Measurements from ENCODE around the gene KCNMA1.

KCNMA1 gene

DNA sequence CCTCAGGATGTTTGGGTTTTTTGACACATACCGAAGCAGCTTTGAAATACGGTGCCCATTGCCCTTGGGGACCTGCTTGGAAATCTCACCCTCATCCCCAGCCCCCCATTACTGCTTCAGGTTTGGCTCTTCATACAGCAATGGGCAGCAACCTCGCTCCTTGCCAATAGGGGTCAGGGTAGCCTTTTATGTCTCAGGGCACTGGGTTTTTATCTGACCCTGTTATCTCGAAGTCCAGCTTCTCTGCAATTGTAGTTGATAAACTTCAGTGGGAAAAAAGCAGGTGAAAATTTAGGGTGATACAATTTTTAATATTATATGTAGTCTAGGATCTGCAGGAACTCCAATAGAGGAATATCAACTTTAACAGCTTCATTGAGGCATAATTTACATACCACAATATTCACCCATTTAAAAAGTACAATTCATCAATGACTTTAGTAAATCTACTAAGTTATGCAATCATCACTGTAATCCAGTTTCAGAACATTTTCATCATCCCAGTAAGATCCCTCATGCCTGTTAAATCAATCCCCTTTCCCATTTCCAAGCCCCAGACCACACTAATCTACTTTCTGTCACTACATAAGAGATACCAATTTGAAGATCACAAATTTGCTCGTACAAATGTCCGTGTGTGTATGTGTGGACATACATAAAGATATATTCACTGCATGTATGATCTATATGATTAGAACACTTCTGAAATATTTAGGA lies 386.2 kb downstream of the KCNMA1 start:
- Histone ChIP-seq H3K27me3 (ENCODE audit: control insufficient read depth, insufficient read depth, low read length) (no peaks in the 10 kb centered on the region), H3K36me3 (ENCODE audit: control insufficient read depth, low read depth, low read length) (no peaks in the 10 kb centered on the region), H3K9me3 (ENCODE audit: control insufficient read depth, low read depth, low read length) (no peaks in the 10 kb centered on the region), H3K27ac (ENCODE audit: low read length) (no peak overlapping the region), H3K9ac (ENCODE audit: low read length) (no peak overlapping the region), H3K4me3 (ENCODE audit: low read length) (no peak overlapping the region), H3K4me1 (ENCODE audit: control insufficient read depth, low read depth, low read length) (no peaks in the 10 kb centered on the region)

DNA sequence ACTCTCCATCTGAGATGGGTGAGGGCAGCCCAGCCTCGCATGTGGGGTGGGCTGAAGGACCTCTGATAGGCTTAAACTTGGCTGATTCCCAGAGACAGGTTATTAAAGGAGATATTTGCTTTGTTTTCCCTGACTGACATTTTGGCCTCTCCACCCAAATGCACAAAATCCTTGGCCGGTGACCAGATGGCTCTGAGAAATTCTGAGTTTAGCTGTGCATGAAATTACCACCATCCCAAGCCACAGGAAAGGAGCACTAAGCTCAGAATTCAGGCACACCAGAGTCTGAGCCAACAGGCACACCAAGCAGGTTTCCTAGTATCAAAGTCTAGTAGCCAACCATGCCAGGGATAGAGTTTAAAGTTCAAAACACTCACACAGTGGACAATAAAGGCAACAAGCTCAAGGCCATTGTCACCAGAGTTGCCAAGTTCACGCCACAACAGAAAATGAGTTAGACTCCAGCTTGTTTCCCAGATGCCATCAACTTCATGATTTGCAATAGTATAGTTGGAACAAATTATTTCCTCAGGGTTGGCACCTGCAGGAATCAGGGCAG lies 387.6 kb downstream of the KCNMA1 start:
- Histone ChIP-seq H3K27ac (ENCODE audit: low read length) (no peak overlapping the region), H3K4me3 (ENCODE audit: low read length) (no peak overlapping the region), H3K36me3 (ENCODE audit: control insufficient read depth, low read depth, low read length) (no peaks in the 10 kb centered on the region), H3K4me1 (ENCODE audit: control insufficient read depth, low read depth, low read length) (no peaks in the 10 kb centered on the region), H3K9me3 (ENCODE audit: control insufficient read depth, low read depth, low read length) (no peaks in the 10 kb centered on the region), H3K9ac (ENCODE audit: low read length) (no peak overlapping the region), H3K27me3 (ENCODE audit: control insufficient read depth, insufficient read depth, low read length) (no peaks in the 10 kb centered on the region)

DNA sequence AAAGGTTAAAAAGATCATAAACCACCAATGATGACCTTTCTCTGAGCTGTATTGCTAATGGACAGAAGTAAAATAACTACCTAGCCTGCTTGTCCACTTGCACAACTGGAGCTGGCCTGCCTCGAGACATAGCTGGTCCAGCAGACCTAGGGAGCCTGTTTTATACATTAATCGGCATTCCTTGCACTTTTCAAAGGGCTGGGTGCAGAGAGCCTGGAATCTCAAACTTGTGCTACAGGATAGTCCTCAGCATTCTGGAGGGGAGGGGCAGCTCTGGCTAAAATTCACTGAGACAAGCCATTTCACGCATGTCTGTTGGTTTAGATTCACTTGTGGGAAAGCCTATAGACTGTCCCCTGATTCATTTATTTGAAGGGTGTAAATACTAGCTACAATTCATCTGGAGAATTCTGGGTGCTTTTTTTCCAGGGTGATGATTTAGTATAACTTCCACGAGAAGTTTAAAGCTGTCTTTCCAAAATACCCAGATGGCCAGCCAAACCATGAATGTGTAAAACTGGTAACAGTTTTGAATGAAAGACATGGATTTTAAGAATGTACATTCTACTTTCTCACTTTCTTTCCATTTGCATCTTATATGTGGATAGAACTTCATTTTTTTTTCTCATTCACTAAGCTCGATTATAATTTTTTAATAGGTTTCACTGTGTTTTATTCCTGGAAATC lies 389.4 kb downstream of the KCNMA1 start:
- no peaks in the 10 kb centered on the region for H3K36me3 ChIP-seq (ENCODE audit: control insufficient read depth, low read depth, low read length)
- H3K9me3 ChIP-seq (ENCODE audit: control insufficient read depth, low read depth, low read length): no peaks in the 10 kb centered on the region
- H3K27ac ChIP-seq (ENCODE audit: low read length): no peak overlapping the region
- H3K27me3 ChIP-seq (ENCODE audit: control insufficient read depth, insufficient read depth, low read length): no peaks in the 10 kb centered on the region
- no peak overlapping the region for H3K4me3 ChIP-seq (ENCODE audit: low read length)
- no peak overlapping the region for H3K9ac ChIP-seq (ENCODE audit: low read length)
- no peaks in the 10 kb centered on the region for H3K4me1 ChIP-seq (ENCODE audit: control insufficient read depth, low read depth, low read length)

DNA sequence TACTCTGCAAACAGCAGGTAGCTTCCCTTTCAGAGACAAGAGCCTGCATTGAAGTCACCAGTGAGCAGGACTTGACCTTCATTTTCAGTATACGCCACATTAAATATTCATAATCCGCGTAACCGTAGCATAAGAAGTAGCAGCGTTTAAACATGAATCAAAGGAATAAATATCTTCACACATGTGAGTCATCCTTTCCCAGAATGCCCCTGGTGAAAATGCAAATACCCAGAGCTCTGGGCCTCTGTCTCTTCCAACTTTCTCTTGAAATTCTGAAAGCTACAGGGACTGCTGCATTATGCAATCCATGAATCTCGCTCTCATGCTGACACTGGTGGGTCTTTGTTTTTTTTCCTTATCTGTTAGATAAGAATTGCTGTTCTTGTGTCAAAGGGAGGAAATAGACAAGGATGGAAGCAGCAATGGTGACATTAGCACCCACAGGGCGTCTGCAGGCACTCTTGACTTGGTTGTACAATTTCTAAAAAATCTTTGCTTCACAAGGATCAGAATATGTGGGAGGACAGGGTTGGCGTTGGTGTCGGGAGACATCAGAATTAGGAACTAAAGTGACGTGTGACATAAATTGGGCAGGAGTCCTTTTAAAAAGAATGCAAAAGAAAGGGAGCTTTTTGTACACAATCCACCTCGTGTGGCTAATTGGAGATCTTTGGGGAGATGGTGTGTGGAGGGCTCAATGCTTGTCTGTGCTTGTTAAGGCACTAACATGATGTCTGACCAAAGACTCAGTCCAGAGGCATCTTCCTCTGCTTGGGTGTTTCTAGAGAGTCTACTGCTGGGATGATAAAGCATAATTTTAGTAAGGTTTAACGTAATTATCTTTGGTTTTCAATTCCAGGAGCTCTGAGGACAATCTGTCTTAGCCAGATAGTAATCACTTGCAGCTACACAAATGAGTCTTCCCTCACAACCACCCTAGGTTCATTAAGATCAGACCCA lies 390.3 kb downstream of the KCNMA1 start:
- H3K4me3 ChIP-seq (ENCODE audit: low read length): no peak overlapping the region
- no peaks in the 10 kb centered on the region for H3K9me3 ChIP-seq (ENCODE audit: control insufficient read depth, low read depth, low read length)
- no peak overlapping the region for H3K27ac ChIP-seq (ENCODE audit: low read length)
- H3K27me3 ChIP-seq (ENCODE audit: control insufficient read depth, insufficient read depth, low read length): no peaks in the 10 kb centered on the region
- no peaks in the 10 kb centered on the region for H3K4me1 ChIP-seq (ENCODE audit: control insufficient read depth, low read depth, low read length)
- no peak overlapping the region for H3K9ac ChIP-seq (ENCODE audit: low read length)
- no peaks in the 10 kb centered on the region for H3K36me3 ChIP-seq (ENCODE audit: control insufficient read depth, low read depth, low read length)

DNA sequence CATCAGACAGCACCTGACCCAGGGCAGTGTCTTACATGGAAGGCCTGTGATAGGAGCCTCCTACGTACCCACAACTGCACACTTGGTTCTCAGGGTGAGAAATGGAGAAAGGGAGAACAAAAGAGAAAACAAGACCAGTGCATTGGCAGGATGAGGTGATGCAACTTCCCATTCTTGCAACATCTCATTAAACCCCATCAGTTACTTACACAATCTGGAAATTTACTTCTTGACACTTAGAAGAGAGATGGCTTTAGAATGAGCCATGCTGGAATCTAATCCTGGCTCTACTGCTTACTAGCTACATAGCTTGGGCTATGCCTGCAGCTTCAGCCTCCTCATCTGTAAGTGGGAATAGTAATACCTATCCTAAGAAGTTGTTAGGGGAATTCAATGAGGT lies 391.7 kb downstream of the KCNMA1 start:
- H3K9me3 ChIP-seq (ENCODE audit: control insufficient read depth, low read depth, low read length): no peaks in the 10 kb centered on the region
- no peak overlapping the region for H3K9ac ChIP-seq (ENCODE audit: low read length)
- no peaks in the 10 kb centered on the region for H3K27me3 ChIP-seq (ENCODE audit: control insufficient read depth, insufficient read depth, low read length)
- H3K27ac ChIP-seq (ENCODE audit: low read length): no peak overlapping the region
- no peaks in the 10 kb centered on the region for H3K4me1 ChIP-seq (ENCODE audit: control insufficient read depth, low read depth, low read length)
- H3K36me3 ChIP-seq (ENCODE audit: control insufficient read depth, low read depth, low read length): no peaks in the 10 kb centered on the region
- no peak overlapping the region for H3K4me3 ChIP-seq (ENCODE audit: low read length)

DNA sequence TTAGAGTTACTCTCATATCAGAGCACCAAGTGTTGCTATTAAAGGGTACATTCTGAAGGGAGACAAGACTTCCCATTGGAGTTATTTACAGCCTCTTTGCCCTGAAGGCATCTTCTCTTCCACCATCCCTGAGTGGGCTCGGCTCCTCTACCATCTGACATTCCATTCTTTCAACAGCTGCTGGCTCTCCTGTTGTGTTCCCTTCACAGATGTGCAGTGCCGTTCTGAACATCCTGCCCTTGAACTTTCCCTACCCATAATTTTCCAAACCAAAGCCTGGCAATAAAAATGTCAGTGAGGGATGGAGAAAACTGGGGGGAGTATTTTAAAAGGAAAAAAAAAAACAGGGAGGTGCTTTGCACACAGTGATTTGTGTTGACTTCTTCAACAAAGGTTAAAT lies 392.9 kb downstream of the KCNMA1 start:
- Histone ChIP-seq H3K9ac (ENCODE audit: low read length) (no peak overlapping the region), H3K27me3 (ENCODE audit: control insufficient read depth, insufficient read depth, low read length) (no peaks in the 10 kb centered on the region), H3K4me1 (ENCODE audit: control insufficient read depth, low read depth, low read length) (no peaks in the 10 kb centered on the region)

DNA sequence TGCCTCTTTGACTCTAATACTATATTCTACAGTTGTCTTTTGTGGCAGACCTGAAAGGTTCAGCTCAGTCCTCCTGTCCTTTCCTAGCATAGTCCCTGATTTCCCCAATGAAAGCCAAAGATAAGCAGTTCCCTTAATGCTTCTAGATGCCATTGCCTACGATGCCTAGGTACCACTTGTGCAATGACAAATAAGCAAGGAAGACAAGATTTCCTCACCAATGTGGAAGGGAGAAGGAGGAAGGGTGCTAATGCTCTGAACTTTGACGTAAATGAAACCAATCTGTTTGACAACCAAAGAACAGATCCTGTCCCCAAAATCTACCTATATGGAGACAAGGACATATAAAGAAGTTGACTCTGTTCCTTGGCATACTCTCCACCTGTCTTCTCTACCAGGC lies 393.3 kb downstream of the KCNMA1 start:
- Histone ChIP-seq H3K4me3 (ENCODE audit: low read length) (no peak overlapping the region), H3K9me3 (ENCODE audit: control insufficient read depth, low read depth, low read length) (no peaks in the 10 kb centered on the region), H3K9ac (ENCODE audit: low read length) (no peak overlapping the region), H3K27me3 (ENCODE audit: control insufficient read depth, insufficient read depth, low read length) (no peaks in the 10 kb centered on the region), H3K27ac (ENCODE audit: low read length) (no peak overlapping the region), H3K4me1 (ENCODE audit: control insufficient read depth, low read depth, low read length) (no peaks in the 10 kb centered on the region), H3K36me3 (ENCODE audit: control insufficient read depth, low read depth, low read length) (no peaks in the 10 kb centered on the region)

More for the DNA sequence above, 392.9 kb downstream of the KCNMA1 start:
- H3K36me3 ChIP-seq (ENCODE audit: control insufficient read depth, low read depth, low read length): no peaks in the 10 kb centered on the region
- no peaks in the 10 kb centered on the region for H3K9me3 ChIP-seq (ENCODE audit: control insufficient read depth, low read depth, low read length)
- H3K27ac ChIP-seq (ENCODE audit: low read length): no peak overlapping the region
- H3K4me3 ChIP-seq (ENCODE audit: low read length): no peak overlapping the region

DNA sequence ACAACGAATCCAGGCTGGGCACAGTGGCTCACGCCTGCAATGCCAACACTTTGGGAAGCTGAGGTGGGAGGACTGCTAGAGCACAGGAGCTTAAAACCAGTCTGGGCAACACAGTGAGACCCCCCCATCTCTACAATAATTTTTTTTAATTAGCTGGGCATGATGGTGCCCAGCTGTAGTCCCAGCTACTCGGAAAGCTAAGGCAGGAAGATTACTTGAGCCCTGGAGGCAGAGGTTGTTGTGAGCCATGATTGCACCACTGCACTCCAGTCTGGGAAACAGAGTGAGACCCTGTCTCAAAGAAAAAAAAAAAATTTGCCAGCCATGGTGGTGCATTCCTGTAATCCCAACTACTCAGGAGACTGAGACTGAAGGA lies 396.3 kb downstream of the KCNMA1 start:
- no peaks in the 10 kb centered on the region for H3K36me3 ChIP-seq (ENCODE audit: control insufficient read depth, low read depth, low read length)
- no peak overlapping the region for H3K4me3 ChIP-seq (ENCODE audit: low read length)
- H3K27ac ChIP-seq (ENCODE audit: low read length): no peak overlapping the region
- no peak overlapping the region for H3K9ac ChIP-seq (ENCODE audit: low read length)
- H3K9me3 ChIP-seq (ENCODE audit: control insufficient read depth, low read depth, low read length): no peaks in the 10 kb centered on the region
- H3K27me3 ChIP-seq (ENCODE audit: control insufficient read depth, insufficient read depth, low read length): no peaks in the 10 kb centered on the region
- no peaks in the 10 kb centered on the region for H3K4me1 ChIP-seq (ENCODE audit: control insufficient read depth, low read depth, low read length)

DNA sequence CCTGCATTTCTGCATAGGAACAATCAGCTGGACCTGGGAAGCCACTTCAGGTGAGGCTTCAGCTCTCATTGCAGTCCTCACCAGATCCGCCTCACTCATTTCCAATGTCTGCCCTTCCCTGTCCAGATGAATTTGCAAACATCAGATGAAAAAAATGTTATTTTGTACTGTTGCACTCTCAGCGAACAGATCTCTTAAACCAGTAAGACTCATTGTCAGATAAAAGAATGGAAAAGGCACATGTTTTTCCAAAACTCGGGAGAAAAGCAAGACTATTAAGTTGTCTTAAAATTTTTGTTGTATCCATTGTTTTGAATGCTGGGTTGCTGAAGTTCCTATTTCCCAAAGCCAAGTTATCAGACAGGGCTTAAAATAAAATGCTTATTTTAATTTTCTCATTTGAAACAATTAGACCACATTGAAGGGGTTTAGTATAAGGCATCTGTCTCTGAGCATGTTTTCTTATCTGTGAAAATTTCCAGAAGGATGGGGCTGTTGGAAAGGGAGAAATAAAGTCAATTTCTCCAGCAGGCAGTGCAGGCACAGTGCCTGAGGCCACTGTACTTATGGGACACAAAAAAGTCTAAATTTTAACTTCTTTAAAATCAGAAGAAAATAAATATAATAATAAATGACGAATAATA lies 396.8 kb downstream of the KCNMA1 start:
- H3K9ac ChIP-seq (ENCODE audit: low read length): no peak overlapping the region
- H3K36me3 ChIP-seq (ENCODE audit: control insufficient read depth, low read depth, low read length): no peaks in the 10 kb centered on the region
- H3K4me1 ChIP-seq (ENCODE audit: control insufficient read depth, low read depth, low read length): no peaks in the 10 kb centered on the region
- H3K9me3 ChIP-seq (ENCODE audit: control insufficient read depth, low read depth, low read length): no peaks in the 10 kb centered on the region
- no peaks in the 10 kb centered on the region for H3K27me3 ChIP-seq (ENCODE audit: control insufficient read depth, insufficient read depth, low read length)
- no peak overlapping the region for H3K4me3 ChIP-seq (ENCODE audit: low read length)
- no peak overlapping the region for H3K27ac ChIP-seq (ENCODE audit: low read length)

DNA sequence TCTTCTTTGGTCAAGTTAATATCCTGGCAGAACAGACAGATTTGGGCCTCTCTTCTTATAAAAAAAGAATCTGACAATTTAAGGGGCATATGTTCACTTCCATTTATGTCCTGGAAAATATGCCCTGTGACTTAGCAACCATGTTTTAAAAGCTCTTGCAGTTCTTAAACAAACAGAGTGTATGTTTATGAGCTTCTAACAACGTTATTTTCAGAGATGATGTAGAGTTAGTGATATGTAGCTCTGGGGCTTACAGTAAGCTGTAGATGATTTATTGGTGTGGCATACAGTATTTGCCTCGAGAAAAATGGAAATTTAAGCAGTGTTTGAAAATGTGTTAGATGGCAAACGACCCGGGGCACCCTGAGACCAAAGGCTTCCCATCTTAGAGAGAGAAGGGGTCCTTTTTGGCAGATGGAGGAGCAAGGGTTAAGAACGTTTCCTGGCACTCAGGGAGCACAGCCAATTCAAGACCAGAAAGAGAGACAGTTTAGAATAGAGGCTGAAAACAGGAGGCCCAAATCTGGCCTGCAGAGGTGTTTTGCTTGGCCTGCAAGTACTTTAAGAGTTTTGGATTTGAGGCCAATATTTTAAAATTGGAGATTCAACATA lies 397.5 kb downstream of the KCNMA1 start:
- Histone ChIP-seq H3K36me3 (ENCODE audit: control insufficient read depth, low read depth, low read length) (no peaks in the 10 kb centered on the region), H3K4me3 (ENCODE audit: low read length) (no peak overlapping the region), H3K27ac (ENCODE audit: low read length) (no peak overlapping the region), H3K9ac (ENCODE audit: low read length) (no peak overlapping the region), H3K9me3 (ENCODE audit: control insufficient read depth, low read depth, low read length) (no peaks in the 10 kb centered on the region), H3K27me3 (ENCODE audit: control insufficient read depth, insufficient read depth, low read length) (no peaks in the 10 kb centered on the region), H3K4me1 (ENCODE audit: control insufficient read depth, low read depth, low read length) (no peaks in the 10 kb centered on the region)

All from iPS-18a (cell line).